Hematopoietic multipotent progenitor cell treated with erythropoietin and hydrocortisone succinate and interleukin-3 and kit ligand, for 4 days (in vitro differentiated cells): Measurements from ENCODE around the gene RNF5.
A peak's percentile ranks its signal among the peaks of the same experiment; 100 is the strongest.
"Not testable (repeated sequence)": the region's sequence is repeated elsewhere in the genome, so short reads cannot be mapped to it uniquely, and the experiment has no call there.

Experiments
- DNase-seq: peaks from one replicate; pipeline ENCODE4 v3.0.0-alpha.2; 2015

Gene RNF5

GRCh38 chr6:32176476-32177182 lies 1.6 kb upstream of the RNF5 start:
- no peak for DNase-seq

- DNase-seq, result peak; percentile 85
These were observed 920 bp upstream of the RNF5 start for GRCh38 chr6:32177183-32177787.

GRCh38 chr6:32178547-32179440 lies 589 bp downstream of the RNF5 start:
- DNase-seq, result no peak

- DNase-seq, result no peak
These were observed 1.7 kb downstream of the RNF5 start for GRCh38 chr6:32179766-32180405.

GRCh38 chr6:32181148-32181702 lies 3.0 kb downstream of the RNF5 start:
- DNase-seq, result no peak

- DNase-seq, result peak; percentile 72
These were observed 3.8 kb downstream of the RNF5 start for GRCh38 chr6:32181915-32182529.

- no peak for DNase-seq
These were observed 4.4 kb downstream of the RNF5 start for GRCh38 chr6:32182555-32182981.

GRCh38 chr6:32183030-32183429 lies 4.8 kb downstream of the RNF5 start:
- DNase-seq, result no peak

GRCh38 chr6:32183483-32184083 lies 5.4 kb downstream of the RNF5 start:
- DNase-seq, result no peak

GRCh38 chr6:32184084-32184640 lies 6.0 kb downstream of the RNF5 start, which contains the start of gene AGER:
Gene AGER, minus strand, starts transcription at chr6:32184253. Its CDS starts 31 bp downstream, at chr6:32184222.
- DNase-seq, result no peak

- DNase-seq, result peak; percentile 73
These were observed 7.5 kb downstream of the RNF5 start for GRCh38 chr6:32185681-32186131.

- not testable (repeated sequence) for DNase-seq
These were observed 8.1 kb downstream of the RNF5 start for GRCh38 chr6:32186151-32186840.

GRCh38 chr6:32187009-32187709 lies 9.0 kb downstream of the RNF5 start:
- DNase-seq, result no peak

GRCh38 chr6:32187725-32188380 lies 9.6 kb downstream of the RNF5 start:
- DNase-seq, result not testable (repeated sequence)

GRCh38 chr6:32188381-32189068 lies 10.3 kb downstream of the RNF5 start:
- no peak for DNase-seq

- DNase-seq, result no peak
These were observed 11.0 kb downstream of the RNF5 start for GRCh38 chr6:32189069-32189741.

GRCh38 chr6:32189742-32190053 lies 11.5 kb downstream of the RNF5 start:
- DNase-seq, result no peak
